GM18868 (cell line): ENCODE data around the gene AP5Z1.

Experiments
- ATAC-seq: cut with Tn5 transposase; IDR thresholded peaks from one replicate; pipeline ENCODE4 v1.9.1; 2021; ENCODE audit warnings: mild to moderate bottlenecking, moderate library complexity; ENCODE audit not compliant: unreplicated experiment

Gene AP5Z1

GRCh38 chr7:4765776-4766490 lies 9.5 kb upstream of the AP5Z1 start:
- ATAC-seq = no peak

GRCh38 chr7:4766666-4767519 lies 8.5 kb upstream of the AP5Z1 start:
- ATAC-seq = no peak

DNA sequence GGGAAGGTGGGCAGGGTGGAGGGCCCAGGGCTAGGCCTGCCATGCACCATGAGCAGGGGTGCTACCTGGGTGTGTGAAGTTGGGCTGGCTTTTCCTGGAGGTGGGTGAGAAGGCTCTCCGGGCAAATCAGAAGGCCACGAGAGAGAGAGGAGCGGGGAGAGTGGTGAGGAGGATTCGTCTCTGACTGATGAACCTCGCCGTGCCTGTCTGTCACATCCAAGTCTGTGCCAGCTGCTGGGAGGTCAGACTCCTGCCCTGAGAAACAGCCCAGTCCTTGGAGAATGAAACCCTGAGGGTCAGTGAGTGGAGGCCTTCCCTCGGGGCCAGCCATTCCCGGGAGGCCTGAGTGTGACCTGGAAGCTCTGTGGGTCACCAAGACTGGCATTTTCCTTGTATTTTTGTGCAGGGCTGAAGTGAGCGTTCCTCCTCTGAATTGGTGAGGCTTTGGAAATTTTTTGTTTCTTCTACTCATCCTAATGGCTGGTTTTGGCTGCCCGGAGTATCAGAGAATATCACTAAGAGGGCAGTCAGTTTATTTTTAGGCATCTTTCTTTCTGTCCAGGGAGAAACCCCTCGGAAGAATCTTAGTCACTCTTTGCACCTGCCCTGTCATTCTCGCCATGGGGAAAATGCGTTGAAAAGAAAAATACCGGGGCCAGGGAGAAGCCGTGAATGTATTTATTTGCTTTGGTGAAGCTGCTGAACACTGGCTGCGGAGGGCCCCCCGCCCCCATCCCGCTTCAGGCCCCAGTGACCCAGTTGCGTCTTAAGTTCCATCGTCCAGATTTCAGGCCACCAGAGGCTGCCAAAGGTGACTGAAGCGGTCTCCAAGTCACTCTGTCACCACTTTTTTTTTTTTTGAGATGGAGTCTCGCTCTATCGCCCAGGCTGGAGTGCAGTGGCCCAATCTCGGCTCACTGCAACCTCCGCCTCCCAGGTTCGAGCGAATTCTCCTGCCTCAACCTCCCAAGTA lies 6.5 kb upstream of the AP5Z1 start:
- no peak for ATAC-seq

- ATAC-seq = no peak
These were observed 5.7 kb upstream of the AP5Z1 start for GRCh38 chr7:4769761-4770160.

- no peak for ATAC-seq
These were observed 4.5 kb upstream of the AP5Z1 start for GRCh38 chr7:4770886-4771285.

DNA sequence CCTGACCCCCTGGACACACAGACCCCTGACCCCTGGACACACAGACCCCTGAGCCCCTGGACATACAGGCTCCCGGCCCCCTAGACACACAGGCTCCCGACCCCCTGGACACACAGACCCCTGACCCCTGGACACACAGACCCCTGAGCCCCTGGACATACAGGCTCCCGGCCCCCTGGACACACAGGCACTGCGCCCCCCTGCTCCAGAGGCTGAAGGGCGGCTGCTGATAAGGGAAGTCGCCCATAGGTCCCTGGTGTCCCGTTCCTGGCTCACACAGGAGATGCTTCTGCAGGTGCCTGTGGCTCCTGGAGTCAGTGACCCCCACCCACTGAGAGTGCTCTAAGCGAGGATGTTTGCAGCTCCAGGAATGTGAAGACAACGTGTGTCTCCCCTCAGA lies 3.7 kb upstream of the AP5Z1 start:
- no peak for ATAC-seq

DNA sequence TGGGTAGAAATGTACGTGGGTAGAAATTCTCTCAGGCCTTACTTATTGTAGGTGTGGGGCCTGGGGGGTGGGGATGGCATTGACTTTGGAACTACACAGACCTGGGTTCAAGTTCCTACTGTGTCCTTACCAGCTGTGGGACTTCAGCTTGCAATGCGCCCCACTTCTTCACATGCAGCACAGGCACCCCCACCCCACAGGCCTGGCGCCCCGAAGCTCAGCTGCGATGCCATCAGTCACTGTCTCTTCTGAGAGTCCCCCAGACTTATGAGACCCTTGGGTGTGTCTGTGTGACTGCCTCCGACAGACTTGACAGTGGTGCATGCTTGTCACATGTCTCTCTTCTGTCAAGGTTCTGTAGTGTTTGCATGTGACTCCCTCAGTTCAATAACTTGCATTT lies 3.1 kb upstream of the AP5Z1 start:
- ATAC-seq = no peak

- no peak for ATAC-seq
These were observed 1.4 kb upstream of the AP5Z1 start for GRCh38 chr7:4774007-4774406.

- peak; percentile 37 for ATAC-seq
These were observed 669 bp upstream of the AP5Z1 start for GRCh38 chr7:4774658-4775249.

- peak; percentile 3 for ATAC-seq
These were observed 613 bp downstream of the AP5Z1 start for GRCh38 chr7:4775848-4776623.

DNA sequence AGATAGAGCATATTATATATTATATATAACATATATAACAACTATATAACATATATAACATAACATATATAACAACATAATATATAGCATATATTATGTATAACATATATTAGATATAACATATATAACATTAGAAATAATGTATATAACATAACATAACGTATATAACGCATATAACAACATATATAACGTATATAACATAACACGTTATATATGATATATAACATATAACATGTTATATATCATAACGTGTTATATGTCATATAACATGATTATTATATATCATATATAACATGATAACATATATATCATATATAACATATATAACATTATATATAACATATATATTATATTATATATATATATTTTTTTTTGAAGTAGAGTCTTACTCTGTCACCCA lies 3.7 kb downstream of the AP5Z1 start:
- no peak for ATAC-seq

DNA sequence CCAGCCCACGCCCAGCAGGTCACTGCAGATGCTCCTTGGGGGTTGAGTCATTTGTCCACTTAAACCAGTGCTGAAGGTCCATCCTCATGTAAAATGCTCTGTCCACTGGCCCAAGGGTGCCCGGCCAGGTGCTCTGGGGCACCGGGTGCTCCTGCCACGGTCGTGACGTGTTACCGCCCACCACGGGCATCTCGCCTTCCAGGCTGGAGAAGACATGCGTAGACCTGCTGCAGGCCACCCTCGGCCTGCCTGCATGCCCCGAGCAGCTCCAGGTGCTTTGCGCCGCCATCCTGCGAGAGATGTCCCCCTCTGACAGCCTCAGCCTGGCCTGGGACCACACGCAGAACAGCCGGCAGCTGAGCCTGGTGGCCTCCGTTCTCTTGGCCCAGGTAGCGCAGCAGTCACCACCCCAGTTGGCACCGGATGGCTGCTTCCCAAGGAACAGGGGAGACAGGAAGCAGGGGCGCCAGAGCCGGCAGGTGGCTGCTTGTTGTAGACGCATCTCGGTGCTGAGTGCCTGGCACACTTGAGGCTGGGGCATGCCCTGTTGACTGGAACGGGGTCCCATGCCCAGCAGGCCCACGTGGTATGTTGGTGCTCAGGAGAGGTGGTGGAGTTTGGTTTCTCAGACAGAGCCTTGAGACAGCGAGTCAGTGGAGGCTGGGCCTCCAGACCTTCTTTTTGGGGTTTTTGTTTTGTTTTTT lies 6.1 kb downstream of the AP5Z1 start:
- no peak for ATAC-seq

DNA sequence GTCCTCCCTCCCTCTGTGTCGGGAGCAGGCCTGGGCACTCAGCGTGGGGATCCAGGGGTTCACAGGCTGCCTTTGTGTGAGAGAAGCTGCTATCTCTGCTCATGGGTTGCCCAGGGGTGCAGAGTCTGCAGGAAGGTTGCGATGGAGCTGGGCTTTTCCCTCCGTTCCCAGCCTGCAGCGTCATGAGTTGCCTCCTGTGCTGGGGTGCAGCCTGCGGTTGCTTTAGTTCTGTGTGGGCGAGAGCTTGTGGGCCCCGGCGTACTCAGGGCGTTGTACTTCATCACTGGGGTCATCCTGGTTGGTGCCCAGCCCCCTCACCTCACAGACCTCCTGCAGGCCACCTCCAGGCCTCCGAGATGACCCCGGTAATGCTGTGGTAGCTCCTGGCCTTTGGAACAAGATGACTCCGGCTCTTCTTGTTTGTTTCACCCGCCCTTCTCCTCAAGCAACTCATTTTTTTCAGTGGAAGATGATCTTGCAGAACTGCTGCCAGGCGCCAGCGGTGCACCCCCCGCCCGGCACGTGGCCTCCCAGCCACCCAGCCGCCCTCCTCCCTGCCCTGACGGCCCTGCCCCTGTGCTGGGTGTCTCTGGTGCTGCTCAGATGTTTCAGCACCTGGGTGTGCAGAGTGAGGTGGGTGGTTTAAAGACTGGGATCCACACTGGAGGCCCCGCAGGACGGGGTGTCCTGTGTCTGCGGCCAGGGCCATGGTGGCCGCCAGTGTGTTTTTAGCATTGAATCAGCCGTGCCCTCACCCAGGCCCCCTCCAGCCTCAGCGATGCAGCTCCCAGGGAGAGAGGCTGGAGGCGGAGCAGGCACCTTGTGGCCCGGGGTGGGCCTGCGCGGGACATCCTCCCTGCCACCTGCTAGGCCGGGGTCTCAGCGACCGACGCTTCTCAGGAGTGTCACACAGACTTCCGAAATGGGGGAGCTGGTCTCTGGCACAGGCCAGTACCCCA lies 7.2 kb downstream of the AP5Z1 start:
- ATAC-seq = no peak

- no peak for ATAC-seq
These were observed 7.8 kb downstream of the AP5Z1 start for GRCh38 chr7:4783292-4783652.

DNA sequence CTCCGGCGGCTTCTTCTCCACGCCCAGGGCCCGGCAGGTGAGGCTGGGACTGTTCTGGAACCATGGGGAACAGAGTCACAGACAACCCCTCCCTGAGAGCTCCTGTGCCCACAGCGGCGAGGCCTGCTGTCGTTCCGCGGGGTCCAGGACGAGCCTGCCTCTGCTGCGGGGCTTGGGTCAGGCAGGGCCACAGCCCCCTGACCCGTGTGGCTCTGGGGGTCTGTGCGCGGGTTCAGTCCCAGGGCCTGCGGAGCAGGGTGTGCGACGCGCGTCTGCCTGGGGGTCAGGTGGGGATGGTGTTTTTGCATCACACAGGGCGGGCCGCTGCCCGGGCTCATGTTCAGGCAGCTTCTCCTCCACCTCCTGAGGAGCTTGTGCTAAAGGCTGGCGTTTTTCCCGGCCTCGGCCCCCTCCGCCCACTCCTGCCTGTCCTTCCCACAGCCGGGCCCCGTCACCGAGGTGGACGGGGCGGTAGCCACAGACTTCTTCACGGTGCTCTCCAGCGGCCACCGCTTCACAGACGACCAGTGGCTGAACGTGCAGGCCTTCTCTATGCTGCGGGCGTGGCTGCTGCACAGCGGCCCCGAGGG lies 8.4 kb downstream of the AP5Z1 start:
- ATAC-seq = no peak

- no peak for ATAC-seq
These were observed 9.4 kb downstream of the AP5Z1 start for GRCh38 chr7:4784799-4785198.

DNA sequence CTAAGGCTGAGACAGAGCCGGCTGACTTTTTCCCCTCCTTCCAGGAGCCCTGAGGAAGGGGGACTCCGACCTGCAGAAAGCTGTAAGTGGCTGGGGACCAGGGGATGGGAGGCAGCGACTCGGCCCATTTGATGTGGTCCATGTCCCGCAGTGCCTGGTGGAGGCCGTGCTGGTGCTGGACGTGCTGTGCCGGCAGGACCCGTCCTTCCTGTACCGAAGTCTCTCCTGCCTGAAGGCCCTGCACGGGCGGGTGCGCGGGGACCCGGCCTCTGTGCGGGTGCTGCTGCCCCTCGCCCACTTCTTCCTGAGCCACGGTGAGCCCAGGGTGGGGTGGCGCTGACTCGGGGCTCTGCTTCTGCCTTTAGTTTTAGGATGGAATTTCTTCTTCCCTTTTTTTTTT lies 9.9 kb downstream of the AP5Z1 start:
- ATAC-seq = no peak

GRCh38 chr7:4786015-4786414 lies 10.6 kb downstream of the AP5Z1 start:
- ATAC-seq = no peak
